Measurements from ENCODE around the gene CASP9. TPM values are rescaled to one million over a fixed set of nuclear protein-coding genes. Genes with fewer than 3 reads are reported as not detected.
A peak's percentile ranks its signal among the peaks of the same experiment; 100 is the strongest.

Gene CASP9
- total and polyA plus RNA-seq, 2 experiments from 2014 or later = 7.7 to 25.0 TPM

DNA sequence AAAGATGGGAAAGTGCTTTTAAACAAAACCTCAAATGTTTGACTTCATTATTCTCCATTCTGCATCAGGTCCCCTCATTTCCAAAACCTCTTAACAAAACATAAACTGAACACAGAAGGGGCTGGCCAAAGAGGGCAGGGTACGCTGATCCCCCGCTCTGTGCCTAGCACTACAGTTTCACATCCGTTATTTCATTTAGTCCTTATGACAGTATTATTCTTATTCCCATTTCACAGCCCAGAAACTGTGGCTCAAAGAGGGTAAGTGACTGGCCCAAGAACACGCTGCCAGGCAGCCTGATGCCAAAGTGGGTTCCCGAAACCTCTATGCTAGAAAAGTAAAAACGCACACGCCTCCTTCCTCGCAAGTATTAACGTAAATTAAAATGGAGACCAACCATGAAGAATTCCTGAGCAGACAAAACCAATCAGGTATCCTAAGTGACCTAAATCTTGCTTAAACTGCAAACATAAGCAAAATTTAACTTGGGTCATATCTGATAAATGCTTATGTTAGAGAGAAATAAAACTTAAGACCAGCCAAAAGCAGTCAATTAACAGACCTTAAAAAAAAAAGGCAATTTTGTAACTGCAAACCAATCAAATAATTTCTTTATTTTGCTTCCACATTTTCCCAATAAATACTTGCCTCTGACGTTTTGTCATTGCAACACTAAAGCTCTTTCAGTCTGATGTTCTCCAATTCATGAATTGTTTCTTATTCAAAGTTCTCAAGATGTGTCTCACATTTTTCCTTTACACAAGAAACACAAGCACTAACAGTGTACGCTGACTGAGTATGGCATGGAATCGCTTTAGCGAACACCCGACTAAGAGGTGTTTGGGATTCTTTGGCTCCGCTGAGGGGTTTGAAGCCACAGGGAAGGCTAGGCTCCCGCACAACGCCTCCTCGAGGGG, 653 bp downstream of the CASP9 start:
- H3K36me3 ChIP-seq (ENCODE audit: insufficient read depth) = no peaks in the 10 kb centered on the region
- peak overlapping the region; percentile 70 for H3K4me3 ChIP-seq
- 0 out of 2 replicates have a peak, but pooled peaks cover 2% of the 10 kb centered on the region for H3F3A ChIP-seq (replicated peaks; ENCODE audit: low read depth)
- peaks cover 6% of the 10 kb centered on the region; the same call in 1 of the 2 replicates for H4K20me1 ChIP-seq (replicated peaks; ENCODE audit: insufficient read depth)
- TF ChIP-seq, protein P1, sequence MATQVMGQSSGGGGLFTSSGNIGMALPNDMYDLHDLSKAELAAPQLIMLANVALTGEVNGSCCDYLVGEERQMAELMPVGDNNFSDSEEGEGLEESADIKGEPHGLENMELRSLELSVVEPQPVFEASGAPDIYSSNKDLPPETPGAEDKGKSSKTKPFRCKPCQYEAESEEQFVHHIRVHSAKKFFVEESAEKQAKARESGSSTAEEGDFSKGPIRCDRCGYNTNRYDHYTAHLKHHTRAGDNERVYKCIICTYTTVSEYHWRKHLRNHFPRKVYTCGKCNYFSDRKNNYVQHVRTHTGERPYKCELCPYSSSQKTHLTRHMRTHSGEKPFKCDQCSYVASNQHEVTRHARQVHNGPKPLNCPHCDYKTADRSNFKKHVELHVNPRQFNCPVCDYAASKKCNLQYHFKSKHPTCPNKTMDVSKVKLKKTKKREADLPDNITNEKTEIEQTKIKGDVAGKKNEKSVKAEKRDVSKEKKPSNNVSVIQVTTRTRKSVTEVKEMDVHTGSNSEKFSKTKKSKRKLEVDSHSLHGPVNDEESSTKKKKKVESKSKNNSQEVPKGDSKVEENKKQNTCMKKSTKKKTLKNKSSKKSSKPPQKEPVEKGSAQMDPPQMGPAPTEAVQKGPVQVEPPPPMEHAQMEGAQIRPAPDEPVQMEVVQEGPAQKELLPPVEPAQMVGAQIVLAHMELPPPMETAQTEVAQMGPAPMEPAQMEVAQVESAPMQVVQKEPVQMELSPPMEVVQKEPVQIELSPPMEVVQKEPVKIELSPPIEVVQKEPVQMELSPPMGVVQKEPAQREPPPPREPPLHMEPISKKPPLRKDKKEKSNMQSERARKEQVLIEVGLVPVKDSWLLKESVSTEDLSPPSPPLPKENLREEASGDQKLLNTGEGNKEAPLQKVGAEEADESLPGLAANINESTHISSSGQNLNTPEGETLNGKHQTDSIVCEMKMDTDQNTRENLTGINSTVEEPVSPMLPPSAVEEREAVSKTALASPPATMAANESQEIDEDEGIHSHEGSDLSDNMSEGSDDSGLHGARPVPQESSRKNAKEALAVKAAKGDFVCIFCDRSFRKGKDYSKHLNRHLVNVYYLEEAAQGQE (IDR thresholded peaks at IDR 0.05; ENCODE audit: unreplicated experiment) = no peak
- TF ChIP-seq, protein P2, sequence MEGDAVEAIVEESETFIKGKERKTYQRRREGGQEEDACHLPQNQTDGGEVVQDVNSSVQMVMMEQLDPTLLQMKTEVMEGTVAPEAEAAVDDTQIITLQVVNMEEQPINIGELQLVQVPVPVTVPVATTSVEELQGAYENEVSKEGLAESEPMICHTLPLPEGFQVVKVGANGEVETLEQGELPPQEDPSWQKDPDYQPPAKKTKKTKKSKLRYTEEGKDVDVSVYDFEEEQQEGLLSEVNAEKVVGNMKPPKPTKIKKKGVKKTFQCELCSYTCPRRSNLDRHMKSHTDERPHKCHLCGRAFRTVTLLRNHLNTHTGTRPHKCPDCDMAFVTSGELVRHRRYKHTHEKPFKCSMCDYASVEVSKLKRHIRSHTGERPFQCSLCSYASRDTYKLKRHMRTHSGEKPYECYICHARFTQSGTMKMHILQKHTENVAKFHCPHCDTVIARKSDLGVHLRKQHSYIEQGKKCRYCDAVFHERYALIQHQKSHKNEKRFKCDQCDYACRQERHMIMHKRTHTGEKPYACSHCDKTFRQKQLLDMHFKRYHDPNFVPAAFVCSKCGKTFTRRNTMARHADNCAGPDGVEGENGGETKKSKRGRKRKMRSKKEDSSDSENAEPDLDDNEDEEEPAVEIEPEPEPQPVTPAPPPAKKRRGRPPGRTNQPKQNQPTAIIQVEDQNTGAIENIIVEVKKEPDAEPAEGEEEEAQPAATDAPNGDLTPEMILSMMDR (conservative IDR thresholded peaks at IDR 0.05; ENCODE audit: low read depth in 2 of 2) = no peak
- TF ChIP-seq, protein P3, sequence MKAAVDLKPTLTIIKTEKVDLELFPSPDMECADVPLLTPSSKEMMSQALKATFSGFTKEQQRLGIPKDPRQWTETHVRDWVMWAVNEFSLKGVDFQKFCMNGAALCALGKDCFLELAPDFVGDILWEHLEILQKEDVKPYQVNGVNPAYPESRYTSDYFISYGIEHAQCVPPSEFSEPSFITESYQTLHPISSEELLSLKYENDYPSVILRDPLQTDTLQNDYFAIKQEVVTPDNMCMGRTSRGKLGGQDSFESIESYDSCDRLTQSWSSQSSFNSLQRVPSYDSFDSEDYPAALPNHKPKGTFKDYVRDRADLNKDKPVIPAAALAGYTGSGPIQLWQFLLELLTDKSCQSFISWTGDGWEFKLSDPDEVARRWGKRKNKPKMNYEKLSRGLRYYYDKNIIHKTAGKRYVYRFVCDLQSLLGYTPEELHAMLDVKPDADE (IDR thresholded peaks at IDR 0.05) = no peak
- TF ChIP-seq EZH2 (IDR thresholded peaks at IDR 0.05; ENCODE audit: low read depth, unreplicated experiment) = no peak
- no peak for TF ChIP-seq JUNB (IDR thresholded peaks at IDR 0.05; ENCODE audit: unreplicated experiment)
- TF ChIP-seq CREB1 (CRISPR knock-in tag; IDR thresholded peaks at IDR 0.05; ENCODE audit: low read depth) = no peak
- no peak for TF ChIP-seq ZNF331 (CRISPR knock-in tag; IDR thresholded peaks at IDR 0.05; ENCODE audit: low read depth)
- TF ChIP-seq POLR2AphosphoS5 (IDR thresholded peaks at IDR 0.05; ENCODE audit: low read depth) = no peak
- TF ChIP-seq STAT1 (IDR thresholded peaks at IDR 0.05; ENCODE audit: unreplicated experiment) = no peak
- TF ChIP-seq ZNF114 (CRISPR knock-in tag; IDR thresholded peaks at IDR 0.05) = no peak
- peak overlapping the region; percentile 39; the same call in 1 of the 2 replicates for H3K27ac ChIP-seq (ENCODE audit: low read depth)
- DNase-seq (ENCODE audit: low spot score) = no peak
- H3K4me2 ChIP-seq = peak overlapping the region; percentile 78
- H3K79me2 ChIP-seq (replicated peaks; ENCODE audit: insufficient read depth) = peaks cover 36% of the 10 kb centered on the region
- no peaks in the 10 kb centered on the region for H3K9me2 ChIP-seq (ENCODE audit: insufficient read depth)
- H2AFZ ChIP-seq = peak overlapping the region; percentile 84; the same call in 1 of the 2 replicates
- no peaks in the 10 kb centered on the region for H3K27me3 ChIP-seq (ENCODE audit: insufficient read depth)
- Mint-ChIP-seq H3K4me3 (peak overlapping the region; percentile 83), H3K9me3 (no peaks in the 10 kb centered on the region), H3K27ac (peak overlapping the region; percentile 96), H3K27me3 (ENCODE audit: insufficient read depth, low read depth, poor library complexity) (peaks cover 7% of the 10 kb centered on the region), H3K4me1 (peaks cover 39% of the 10 kb centered on the region), H3K36me3 (ENCODE audit: low read depth) (no peaks in the 10 kb centered on the region; the same call in 2 of the 3 replicates)
- H3K4me1 ChIP-seq (ENCODE audit: insufficient read depth) = peaks cover 15% of the 10 kb centered on the region
- ATAC-seq = peak; percentile 5
